SK-N-SH (cell line): ENCODE data around the gene DCXR.

Source experiments
- EZH2phosphoT487 ChIP-seq: fragments of 200-600 bp; sonication (generic); IDR thresholded peaks from 2 replicates; pipeline ENCODE4 v1.6.1; 2017; ENCODE audit warnings: low read depth, mixed run types, mild to moderate bottlenecking, antibody characterized with exemption, moderate library complexity, borderline replicate concordance
- POLR2AphosphoS5 ChIP-seq: IDR thresholded peaks from 2 replicates; pipeline ENCODE4 v1.6.1; 2012; ENCODE audit warnings: low read depth, low read length
- SMC3 ChIP-seq: IDR thresholded peaks from 2 replicates; pipeline ENCODE4 v1.6.1; 2012; ENCODE audit warnings: low read depth, low read length, improper control_type of control experiment
- TAF1 ChIP-seq: IDR thresholded peaks from 2 replicates; pipeline ENCODE4 v1.6.1; 2012; ENCODE audit warnings: low read depth, mild to moderate bottlenecking, low read length, moderate library complexity, borderline replicate concordance
- YY1 ChIP-seq: IDR thresholded peaks from 2 replicates; pipeline ENCODE4 v1.4.0; 2012; ENCODE audit warnings: low read depth, mild to moderate bottlenecking
- TF ChIP-seq, protein P1 (sequence below): fragments of 200-600 bp; sonication (generic); IDR thresholded peaks from 2 replicates; pipeline ENCODE4 v1.6.1; 2017; ENCODE audit warnings: antibody characterized with exemption, mild to moderate bottlenecking, moderate library complexity
- TF ChIP-seq, protein P2 (sequence below): IDR thresholded peaks from 2 replicates; pipeline ENCODE4 v1.4.0; 2012; ENCODE audit warnings: low read depth, borderline replicate concordance
- TF ChIP-seq, protein P3 (sequence below): IDR thresholded peaks from 2 replicates; pipeline ENCODE4 v1.4.0; 2012; ENCODE audit warnings: low read depth
- TF ChIP-seq, protein P4 (sequence below): IDR thresholded peaks from 2 replicates; pipeline ENCODE4 v1.6.1; 2012; ENCODE audit warnings: mild to moderate bottlenecking, low read depth, low read length, moderate library complexity
- TF ChIP-seq, protein P5 (sequence below): fragments of 150-350 bp; IDR thresholded peaks from 2 replicates; pipeline ENCODE4 v1.6.1; 2017; ENCODE audit warnings: antibody characterized with exemption, low read length, low read depth, borderline replicate concordance

DNA sequence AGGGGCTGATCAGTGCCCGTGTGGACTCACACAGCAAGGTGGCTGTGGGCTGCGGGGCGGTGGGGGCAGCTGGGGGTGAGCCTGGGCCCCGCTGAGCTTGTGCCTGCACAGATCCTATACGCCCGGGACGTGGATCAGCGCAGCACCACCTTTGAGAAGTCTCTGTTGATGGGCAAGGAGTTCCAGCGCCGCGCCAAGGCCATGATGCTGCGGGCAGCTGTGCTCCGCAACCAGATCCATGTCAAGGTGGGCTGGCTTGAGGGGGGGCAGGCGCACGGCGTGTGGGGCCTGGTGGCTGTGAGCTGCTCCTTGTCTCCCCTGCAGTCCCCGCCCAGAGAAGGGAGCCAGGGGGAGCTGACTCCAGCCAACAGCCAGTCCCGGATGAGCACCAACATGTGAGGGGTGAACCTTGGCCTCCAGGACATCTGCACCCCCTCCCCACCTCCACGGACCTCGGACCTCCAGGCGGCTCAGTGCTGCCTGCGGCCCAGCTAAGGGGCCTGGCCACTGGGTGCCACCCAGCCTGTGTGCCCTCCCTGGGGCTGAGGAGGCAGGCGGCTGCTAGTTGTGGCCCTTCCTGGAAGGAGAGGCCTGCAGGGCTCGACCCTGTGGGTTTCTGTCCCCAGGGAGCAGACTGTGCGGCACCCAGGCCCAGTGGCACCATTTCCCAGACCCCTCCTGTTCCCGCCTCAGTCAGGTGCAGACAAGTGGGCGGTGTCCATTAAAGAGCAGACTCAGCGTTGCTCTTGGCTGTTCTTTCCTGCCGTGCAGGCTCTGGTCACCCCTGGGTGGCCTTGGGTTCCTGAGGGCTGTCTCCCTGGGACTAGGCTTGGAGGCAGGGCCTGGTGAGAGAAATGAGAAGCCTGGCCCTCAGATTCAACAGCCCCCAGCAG lies 19.5 kb upstream of the DCXR start:
- TF ChIP-seq TAF1 (no peak), YY1 (no peak), SMC3 (no peak), POLR2AphosphoS5 (no peak), EZH2phosphoT487 (no peak)
- TF ChIP-seq, protein P1, sequence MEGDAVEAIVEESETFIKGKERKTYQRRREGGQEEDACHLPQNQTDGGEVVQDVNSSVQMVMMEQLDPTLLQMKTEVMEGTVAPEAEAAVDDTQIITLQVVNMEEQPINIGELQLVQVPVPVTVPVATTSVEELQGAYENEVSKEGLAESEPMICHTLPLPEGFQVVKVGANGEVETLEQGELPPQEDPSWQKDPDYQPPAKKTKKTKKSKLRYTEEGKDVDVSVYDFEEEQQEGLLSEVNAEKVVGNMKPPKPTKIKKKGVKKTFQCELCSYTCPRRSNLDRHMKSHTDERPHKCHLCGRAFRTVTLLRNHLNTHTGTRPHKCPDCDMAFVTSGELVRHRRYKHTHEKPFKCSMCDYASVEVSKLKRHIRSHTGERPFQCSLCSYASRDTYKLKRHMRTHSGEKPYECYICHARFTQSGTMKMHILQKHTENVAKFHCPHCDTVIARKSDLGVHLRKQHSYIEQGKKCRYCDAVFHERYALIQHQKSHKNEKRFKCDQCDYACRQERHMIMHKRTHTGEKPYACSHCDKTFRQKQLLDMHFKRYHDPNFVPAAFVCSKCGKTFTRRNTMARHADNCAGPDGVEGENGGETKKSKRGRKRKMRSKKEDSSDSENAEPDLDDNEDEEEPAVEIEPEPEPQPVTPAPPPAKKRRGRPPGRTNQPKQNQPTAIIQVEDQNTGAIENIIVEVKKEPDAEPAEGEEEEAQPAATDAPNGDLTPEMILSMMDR: no peak
- TF ChIP-seq, protein P2, sequence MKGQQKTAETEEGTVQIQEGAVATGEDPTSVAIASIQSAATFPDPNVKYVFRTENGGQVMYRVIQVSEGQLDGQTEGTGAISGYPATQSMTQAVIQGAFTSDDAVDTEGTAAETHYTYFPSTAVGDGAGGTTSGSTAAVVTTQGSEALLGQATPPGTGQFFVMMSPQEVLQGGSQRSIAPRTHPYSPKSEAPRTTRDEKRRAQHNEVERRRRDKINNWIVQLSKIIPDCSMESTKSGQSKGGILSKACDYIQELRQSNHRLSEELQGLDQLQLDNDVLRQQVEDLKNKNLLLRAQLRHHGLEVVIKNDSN: no peak
- TF ChIP-seq, protein P3, sequence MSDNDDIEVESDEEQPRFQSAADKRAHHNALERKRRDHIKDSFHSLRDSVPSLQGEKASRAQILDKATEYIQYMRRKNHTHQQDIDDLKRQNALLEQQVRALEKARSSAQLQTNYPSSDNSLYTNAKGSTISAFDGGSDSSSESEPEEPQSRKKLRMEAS: no peak
- TF ChIP-seq, protein P4, sequence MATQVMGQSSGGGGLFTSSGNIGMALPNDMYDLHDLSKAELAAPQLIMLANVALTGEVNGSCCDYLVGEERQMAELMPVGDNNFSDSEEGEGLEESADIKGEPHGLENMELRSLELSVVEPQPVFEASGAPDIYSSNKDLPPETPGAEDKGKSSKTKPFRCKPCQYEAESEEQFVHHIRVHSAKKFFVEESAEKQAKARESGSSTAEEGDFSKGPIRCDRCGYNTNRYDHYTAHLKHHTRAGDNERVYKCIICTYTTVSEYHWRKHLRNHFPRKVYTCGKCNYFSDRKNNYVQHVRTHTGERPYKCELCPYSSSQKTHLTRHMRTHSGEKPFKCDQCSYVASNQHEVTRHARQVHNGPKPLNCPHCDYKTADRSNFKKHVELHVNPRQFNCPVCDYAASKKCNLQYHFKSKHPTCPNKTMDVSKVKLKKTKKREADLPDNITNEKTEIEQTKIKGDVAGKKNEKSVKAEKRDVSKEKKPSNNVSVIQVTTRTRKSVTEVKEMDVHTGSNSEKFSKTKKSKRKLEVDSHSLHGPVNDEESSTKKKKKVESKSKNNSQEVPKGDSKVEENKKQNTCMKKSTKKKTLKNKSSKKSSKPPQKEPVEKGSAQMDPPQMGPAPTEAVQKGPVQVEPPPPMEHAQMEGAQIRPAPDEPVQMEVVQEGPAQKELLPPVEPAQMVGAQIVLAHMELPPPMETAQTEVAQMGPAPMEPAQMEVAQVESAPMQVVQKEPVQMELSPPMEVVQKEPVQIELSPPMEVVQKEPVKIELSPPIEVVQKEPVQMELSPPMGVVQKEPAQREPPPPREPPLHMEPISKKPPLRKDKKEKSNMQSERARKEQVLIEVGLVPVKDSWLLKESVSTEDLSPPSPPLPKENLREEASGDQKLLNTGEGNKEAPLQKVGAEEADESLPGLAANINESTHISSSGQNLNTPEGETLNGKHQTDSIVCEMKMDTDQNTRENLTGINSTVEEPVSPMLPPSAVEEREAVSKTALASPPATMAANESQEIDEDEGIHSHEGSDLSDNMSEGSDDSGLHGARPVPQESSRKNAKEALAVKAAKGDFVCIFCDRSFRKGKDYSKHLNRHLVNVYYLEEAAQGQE: no peak
- TF ChIP-seq, protein P5, sequence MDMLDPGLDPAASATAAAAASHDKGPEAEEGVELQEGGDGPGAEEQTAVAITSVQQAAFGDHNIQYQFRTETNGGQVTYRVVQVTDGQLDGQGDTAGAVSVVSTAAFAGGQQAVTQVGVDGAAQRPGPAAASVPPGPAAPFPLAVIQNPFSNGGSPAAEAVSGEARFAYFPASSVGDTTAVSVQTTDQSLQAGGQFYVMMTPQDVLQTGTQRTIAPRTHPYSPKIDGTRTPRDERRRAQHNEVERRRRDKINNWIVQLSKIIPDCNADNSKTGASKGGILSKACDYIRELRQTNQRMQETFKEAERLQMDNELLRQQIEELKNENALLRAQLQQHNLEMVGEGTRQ: no peak
